ENCODE measurements around the gene APPL1. TPM values are rescaled to one million over a fixed set of nuclear protein-coding genes. Genes with fewer than 3 reads are reported as not detected.

APPL1 gene
- total RNA-seq, 2 experiments from 2014 or later = 38.4 to 39.4 TPM

DNA sequence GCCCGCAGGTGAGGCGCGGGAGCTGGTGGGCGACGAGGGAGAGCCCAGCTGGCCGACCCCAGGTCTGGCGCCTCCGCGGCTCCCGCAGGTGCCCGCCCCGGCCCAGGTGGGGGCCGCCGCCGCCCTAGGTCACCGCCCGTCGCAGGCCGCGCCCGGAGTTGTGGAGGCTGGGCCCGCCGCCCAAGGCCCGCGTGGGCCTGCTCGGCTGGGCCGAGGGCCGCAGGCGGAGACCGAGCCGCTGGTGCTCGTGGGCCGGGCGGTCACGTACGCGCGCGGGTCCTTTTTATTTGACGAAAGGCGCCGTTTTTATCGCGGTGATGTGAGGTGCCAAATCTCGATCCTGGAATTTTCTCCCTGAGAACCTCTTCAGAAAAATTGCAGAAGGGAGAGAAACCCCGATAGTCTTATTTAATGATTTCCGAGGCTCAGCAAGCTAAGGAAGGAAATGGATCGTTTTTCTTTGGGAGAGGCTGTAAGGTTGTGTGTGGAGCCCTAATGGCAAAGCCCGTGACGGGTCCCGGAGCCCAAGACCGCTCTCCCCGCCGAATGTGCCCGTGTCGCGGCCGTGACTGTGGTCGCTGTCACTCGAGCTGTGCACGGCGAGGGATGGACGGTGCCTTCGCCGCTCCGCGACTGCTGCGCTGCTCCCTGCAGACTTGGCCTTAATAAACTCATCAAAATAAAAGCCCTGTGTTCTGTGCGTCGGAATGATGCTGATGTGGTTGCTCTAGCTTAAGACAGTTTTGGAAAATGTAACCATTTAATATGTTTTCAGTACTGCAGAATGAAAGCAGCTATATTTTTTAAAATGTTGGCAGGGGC, 612 bp downstream of the APPL1 start:
- Mint-ChIP-seq H3K36me3 (ENCODE audit: low read depth) (no peaks in the 10 kb centered on the region), H3K27ac (peak overlapping the region; percentile 78), H3K4me3 (peak overlapping the region; percentile 88), H3K27me3 (no peaks in the 10 kb centered on the region), H3K4me1 (peaks cover 30% of the 10 kb centered on the region), H3K9me3 (ENCODE audit: low read depth) (no peaks in the 10 kb centered on the region)
- ATAC-seq = peak; percentile 31
- peak; percentile 70 for DNase-seq
- intact Hi-C loops (cut with DNase I, micrococcal nuclease) = loop anchor here (1.0 to 10.0 kb wide), 13 partner anchors 58 to 1264 kb away; partner anchors contain the start of genes ARF4 (in 2 of the 2), DENND6A (in 2 of the 2), CCDC66 (in 1 of the 2) and HTD2 (in 1 of the 2)
- ChIA-PET POLR2A (no interaction called here), CTCF (interaction anchor here (0.7 to 1.4 kb wide), 4 partner anchors 14 to 108 kb away, joined by 3 to 4 read pairs (median 4); no protein-coding TSS in a partner anchor)

DNA sequence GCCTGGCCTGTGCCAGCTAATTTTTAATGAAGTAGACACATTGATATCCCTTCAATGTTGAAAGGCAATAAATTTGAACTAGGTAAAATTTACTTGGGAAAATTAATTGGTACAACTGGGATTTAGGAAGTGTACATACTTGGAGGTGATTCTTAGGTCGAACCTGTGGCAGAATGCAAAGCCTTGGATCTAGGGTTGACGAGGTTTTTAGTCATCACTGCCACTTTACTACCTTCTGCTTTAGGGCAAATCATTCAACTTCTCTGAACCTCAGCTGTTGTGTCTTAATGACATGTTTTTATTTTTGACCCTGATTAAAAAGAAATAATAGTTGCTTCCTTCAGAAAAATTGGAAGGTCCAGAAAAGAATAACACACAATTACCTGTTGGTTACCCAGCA, 2.5 kb downstream of the APPL1 start:
- no peaks in the 10 kb centered on the region for H3K27me3 Mint-ChIP-seq
- intact Hi-C loops (cut with DNase I, micrococcal nuclease) = no loop called here
- CTCF ChIA-PET = no interaction called here
- H3K4me1 Mint-ChIP-seq = peaks cover 34% of the 10 kb centered on the region
- H3K36me3 Mint-ChIP-seq (ENCODE audit: low read depth) = peaks cover 2% of the 10 kb centered on the region
- H3K4me3 Mint-ChIP-seq = no peak overlapping the region
- ATAC-seq = no peak
- POLR2A ChIA-PET = no interaction called here
- no peak for DNase-seq
- H3K27ac Mint-ChIP-seq = no peak overlapping the region
- no peaks in the 10 kb centered on the region for H3K9me3 Mint-ChIP-seq (ENCODE audit: low read depth)

GRCh38 chr3:57233799-57234198, 6.3 kb downstream of the APPL1 start:
- no peak for ATAC-seq
- POLR2A ChIA-PET = no interaction called here

GRCh38 chr3:57234613-57235575, 7.4 kb downstream of the APPL1 start:
- no peak overlapping the region for H3K27ac Mint-ChIP-seq
- H3K9me3 Mint-ChIP-seq (ENCODE audit: low read depth) = no peaks in the 10 kb centered on the region
- intact Hi-C loops (cut with DNase I, micrococcal nuclease) = no loop called here
- peaks cover 20% of the 10 kb centered on the region for H3K36me3 Mint-ChIP-seq (ENCODE audit: low read depth)
- ATAC-seq (no peak), DNase-seq (no peak)
- no peak overlapping the region for H3K4me3 Mint-ChIP-seq
- H3K27me3 Mint-ChIP-seq = no peaks in the 10 kb centered on the region
- H3K4me1 Mint-ChIP-seq = peaks cover 16% of the 10 kb centered on the region
- ChIA-PET POLR2A (no interaction called here), CTCF (interaction anchor here (1.0 kb wide), 1 partner anchor 11 kb away, joined by 3 read pairs; no protein-coding TSS in a partner anchor)

More at GRCh38 chr3:57233799-57234198, 6.3 kb downstream of the APPL1 start:
- no peak for DNase-seq
- no peak overlapping the region for H3K27ac Mint-ChIP-seq
- H3K9me3 Mint-ChIP-seq (ENCODE audit: low read depth) = no peaks in the 10 kb centered on the region
- H3K36me3 Mint-ChIP-seq (ENCODE audit: low read depth) = peaks cover 13% of the 10 kb centered on the region
- no peaks in the 10 kb centered on the region for H3K27me3 Mint-ChIP-seq
- CTCF ChIA-PET = no interaction called here
- H3K4me3 Mint-ChIP-seq = no peak overlapping the region
- intact Hi-C loops (cut with DNase I, micrococcal nuclease) = no loop called here
- H3K4me1 Mint-ChIP-seq = peaks cover 27% of the 10 kb centered on the region

- H3K27ac Mint-ChIP-seq = no peak overlapping the region
- peaks cover 35% of the 10 kb centered on the region for H3K36me3 Mint-ChIP-seq (ENCODE audit: low read depth)
- no peaks in the 10 kb centered on the region for H3K9me3 Mint-ChIP-seq (ENCODE audit: low read depth)
- no peaks in the 10 kb centered on the region for H3K4me1 Mint-ChIP-seq
- DNase-seq = no peak
- ChIA-PET POLR2A (interaction anchor here (0.6 kb wide), 1 partner anchor 75 kb away, joined by 3 read pairs; no protein-coding TSS in a partner anchor), CTCF (interaction anchor here (1.2 kb wide), 1 partner anchor 14 kb away, joined by 3 read pairs; no protein-coding TSS in a partner anchor)
- intact Hi-C loops (cut with DNase I, micrococcal nuclease) = no loop called here
- no peak for ATAC-seq
- no peak overlapping the region for H3K4me3 Mint-ChIP-seq
- H3K27me3 Mint-ChIP-seq = no peaks in the 10 kb centered on the region
These were observed 17.4 kb downstream of the APPL1 start for GRCh38 chr3:57244946-57245345.

- DNase-seq (no peak), ATAC-seq (no peak)
- ChIA-PET CTCF (no interaction called here), POLR2A (no interaction called here)
- H3K4me3 Mint-ChIP-seq = no peak overlapping the region
- no peaks in the 10 kb centered on the region for H3K4me1 Mint-ChIP-seq
- intact Hi-C loops (cut with DNase I, micrococcal nuclease) = no loop called here
- H3K27me3 Mint-ChIP-seq = no peaks in the 10 kb centered on the region
- H3K27ac Mint-ChIP-seq = no peak overlapping the region
- H3K36me3 Mint-ChIP-seq (ENCODE audit: low read depth) = peaks cover 28% of the 10 kb centered on the region
- H3K9me3 Mint-ChIP-seq (ENCODE audit: low read depth) = no peaks in the 10 kb centered on the region
These were observed 24.9 kb downstream of the APPL1 start for GRCh38 chr3:57252404-57252803.

- DNase-seq (no peak), ATAC-seq (no peak)
- ChIA-PET CTCF (interaction anchor here (0.7 kb wide), 1 partner anchor 520 kb away, joined by 3 read pairs; no protein-coding TSS in a partner anchor), POLR2A (no interaction called here)
- H3K9me3 Mint-ChIP-seq (ENCODE audit: low read depth) = no peaks in the 10 kb centered on the region
- no peak overlapping the region for H3K27ac Mint-ChIP-seq
- peaks cover 38% of the 10 kb centered on the region for H3K36me3 Mint-ChIP-seq (ENCODE audit: low read depth)
- intact Hi-C loops (cut with DNase I, micrococcal nuclease) = no loop called here
- no peak overlapping the region for H3K4me3 Mint-ChIP-seq
- H3K4me1 Mint-ChIP-seq = no peaks in the 10 kb centered on the region
- H3K27me3 Mint-ChIP-seq = no peaks in the 10 kb centered on the region
These were observed 29.3 kb downstream of the APPL1 start for GRCh38 chr3:57256844-57257243.

DNA sequence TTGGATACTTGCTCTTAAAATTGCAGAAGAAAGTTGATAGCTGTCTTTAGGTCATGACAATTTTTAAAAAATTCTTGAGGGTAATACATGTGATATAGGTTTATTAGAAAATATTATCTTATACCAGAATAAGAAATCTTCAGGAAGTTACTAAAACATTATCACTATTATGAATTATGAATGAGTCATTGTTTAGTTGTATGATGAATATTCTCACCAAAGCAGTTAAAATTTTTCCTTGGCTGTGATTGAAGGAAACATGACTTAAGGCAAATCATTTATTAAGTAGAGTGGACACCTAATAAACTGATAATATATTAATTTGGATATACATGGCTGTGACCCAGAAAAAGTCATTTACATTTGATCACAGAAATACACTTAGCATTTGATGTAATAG, 30.1 kb downstream of the APPL1 start:
- CTCF ChIA-PET = no interaction called here
- no peak for DNase-seq
- POLR2A ChIA-PET = no interaction called here
- Mint-ChIP-seq H3K4me3 (no peak overlapping the region), H3K9me3 (ENCODE audit: low read depth) (peaks cover 2% of the 10 kb centered on the region), H3K27ac (no peak overlapping the region), H3K36me3 (ENCODE audit: low read depth) (peaks cover 40% of the 10 kb centered on the region), H3K27me3 (no peaks in the 10 kb centered on the region), H3K4me1 (no peaks in the 10 kb centered on the region)
- intact Hi-C loops (cut with DNase I, micrococcal nuclease) = no loop called here
- ATAC-seq = no peak

- no peak for ATAC-seq
- H3K36me3 Mint-ChIP-seq (ENCODE audit: low read depth) = peaks cover 60% of the 10 kb centered on the region
- CTCF ChIA-PET = no interaction called here
These were observed 33.6 kb downstream of the APPL1 start for GRCh38 chr3:57261119-57261518.

DNA sequence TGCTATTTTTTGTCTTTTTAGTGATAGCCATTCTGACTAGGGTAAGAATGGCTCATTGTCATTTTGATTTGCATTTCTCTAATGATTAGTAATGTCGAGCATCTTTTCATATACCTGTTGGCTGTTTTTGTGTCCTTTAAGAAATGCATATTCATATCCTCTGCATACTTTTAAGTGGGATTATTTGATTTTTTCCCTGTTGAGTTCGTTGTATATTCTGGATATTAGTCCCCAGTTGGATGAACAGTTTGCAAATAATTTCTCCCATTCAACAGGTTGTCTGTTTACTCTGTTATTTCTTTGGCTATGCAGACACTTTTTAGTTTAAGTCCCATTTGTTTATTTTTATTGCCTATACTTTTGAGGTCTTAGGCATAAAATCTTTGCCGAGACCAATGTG, 34.4 kb downstream of the APPL1 start:
- Mint-ChIP-seq H3K4me3 (no peak overlapping the region), H3K9me3 (ENCODE audit: low read depth) (peaks cover 3% of the 10 kb centered on the region), H3K4me1 (no peaks in the 10 kb centered on the region), H3K27ac (no peak overlapping the region), H3K27me3 (no peaks in the 10 kb centered on the region), H3K36me3 (ENCODE audit: low read depth) (peaks cover 67% of the 10 kb centered on the region)
- CTCF ChIA-PET = interaction anchor here (0.8 kb wide), 1 partner anchor 161 kb away, joined by 3 read pairs; no protein-coding TSS in a partner anchor
- DNase-seq = no peak
- intact Hi-C loops (cut with DNase I, micrococcal nuclease) = no loop called here
- no peak for ATAC-seq
- POLR2A ChIA-PET = no interaction called here

More at GRCh38 chr3:57261119-57261518, 33.6 kb downstream of the APPL1 start:
- intact Hi-C loops (cut with DNase I, micrococcal nuclease) = no loop called here
- no peak for DNase-seq
- Mint-ChIP-seq H3K4me1 (no peaks in the 10 kb centered on the region), H3K4me3 (no peak overlapping the region), H3K27me3 (no peaks in the 10 kb centered on the region), H3K9me3 (ENCODE audit: low read depth) (peaks cover 3% of the 10 kb centered on the region), H3K27ac (no peak overlapping the region)
- POLR2A ChIA-PET = no interaction called here

GRCh38 chr3:57268416-57268815, 40.9 kb downstream of the APPL1 start:
- DNase-seq (no peak), ATAC-seq (no peak)
- H3K9me3 Mint-ChIP-seq (ENCODE audit: low read depth) = peaks cover 1% of the 10 kb centered on the region
- no peak overlapping the region for H3K27ac Mint-ChIP-seq
- H3K27me3 Mint-ChIP-seq = no peaks in the 10 kb centered on the region
- intact Hi-C loops (cut with DNase I, micrococcal nuclease) = no loop called here
- H3K36me3 Mint-ChIP-seq (ENCODE audit: low read depth) = peaks cover 57% of the 10 kb centered on the region
- H3K4me3 Mint-ChIP-seq = no peak overlapping the region
- H3K4me1 Mint-ChIP-seq = no peaks in the 10 kb centered on the region
- POLR2A ChIA-PET = no interaction called here
- CTCF ChIA-PET = no interaction called here
